ENCODE results near the gene APOBEC3B.
"Not testable (repeated sequence)": the region's sequence is repeated elsewhere in the genome, so short reads cannot be mapped to it uniquely, and the experiment has no call there.

- not testable (repeated sequence) for TF ChIP-seq CTCF, POLR2AphosphoS5 (IDR thresholded peaks at IDR 0.05)
These were observed 18.8 kb upstream of the APOBEC3B start for GRCh38 chr22:38963291-38963738.

Data from breast epithelium (tissue), 3 donors.